Ishikawa (cell line): ENCODE measurements around the gene TMEM132E.

Experiments
- CEBPB ChIP-seq: IDR thresholded peaks from 2 replicates; pipeline ENCODE4 v1.6.1; 2012
- CREB1 ChIP-seq: IDR thresholded peaks from 2 replicates; pipeline ENCODE4 v1.6.1; 2012; ENCODE audit warnings: low read depth
- EGR1 ChIP-seq: IDR thresholded peaks from 2 replicates; pipeline ENCODE4 v1.6.1; 2012
- EP300 ChIP-seq: IDR thresholded peaks from 2 replicates; pipeline ENCODE4 v1.6.1; 2012; ENCODE audit warnings: borderline replicate concordance
- FOXM1 ChIP-seq: IDR thresholded peaks from 2 replicates; pipeline ENCODE4 v1.6.1; 2012; ENCODE audit warnings: low read depth, borderline replicate concordance
- MAX ChIP-seq: IDR thresholded peaks from 2 replicates; pipeline ENCODE4 v1.6.1; 2012
- NFIC ChIP-seq: IDR thresholded peaks from 2 replicates; pipeline ENCODE4 v1.6.1; 2012
- RAD21 ChIP-seq: IDR thresholded peaks from 2 replicates; pipeline ENCODE4 v1.6.1; 2012; ENCODE audit warnings: low read depth
- REST ChIP-seq: IDR thresholded peaks from 2 replicates; pipeline ENCODE4 v1.6.1; 2012; ENCODE audit warnings: low read depth, mild to moderate bottlenecking
- TAF1 ChIP-seq: IDR thresholded peaks from 2 replicates; pipeline ENCODE4 v1.6.1; 2012; ENCODE audit warnings: low read depth, mild to moderate bottlenecking
- TCF12 ChIP-seq: IDR thresholded peaks from 2 replicates; pipeline ENCODE4 v1.6.1; 2012; ENCODE audit warnings: low read depth
- TEAD4 ChIP-seq: IDR thresholded peaks from 2 replicates; pipeline ENCODE4 v1.6.1; 2012
- USF1 ChIP-seq: IDR thresholded peaks from 2 replicates; pipeline ENCODE4 v1.6.1; 2012
- YY1 ChIP-seq: IDR thresholded peaks from 2 replicates; pipeline ENCODE4 v1.6.1; 2012; ENCODE audit warnings: low read depth
- ZBTB7A ChIP-seq: IDR thresholded peaks from 2 replicates; pipeline ENCODE4 v1.6.1; 2012; ENCODE audit warnings: low read depth

TMEM132E gene

GRCh38 chr17:34566201-34566600 is 13.2 kb upstream of the TMEM132E start:
- no peak for TF ChIP-seq TEAD4

GRCh38 chr17:34566873-34567272 is 12.5 kb upstream of the TMEM132E start:
- TF ChIP-seq EP300, result no peak
- TF ChIP-seq NFIC, result no peak
- no peak for TF ChIP-seq MAX
- no peak for TF ChIP-seq YY1

- TF ChIP-seq CEBPB (no peak), USF1 (no peak), FOXM1 (no peak), CREB1 (no peak)
Observed at GRCh38 chr17:34567691-34568465, 11.5 kb upstream of the TMEM132E start.

GRCh38 chr17:34568953-34569352 is 10.4 kb upstream of the TMEM132E start:
- TF ChIP-seq YY1, result no peak
- no peak for TF ChIP-seq REST
- TF ChIP-seq EP300, result no peak
- no peak for TF ChIP-seq TCF12
- no peak for TF ChIP-seq ZBTB7A

- TF ChIP-seq CEBPB (no peak), USF1 (no peak), MAX (no peak), EP300 (no peak), RAD21 (no peak), TAF1 (no peak), REST (no peak), FOXM1 (no peak), TEAD4 (no peak), NFIC (no peak), CREB1 (no peak), EGR1 (no peak), ZBTB7A (no peak), TCF12 (no peak), YY1 (no peak)
Observed at GRCh38 chr17:34569591-34569990, 9.8 kb upstream of the TMEM132E start.

GRCh38 chr17:34570506-34570905 is 8.9 kb upstream of the TMEM132E start:
- TF ChIP-seq EGR1 (no peak), TEAD4 (no peak), EP300 (no peak), CEBPB (no peak), ZBTB7A (no peak), CREB1 (no peak), TAF1 (no peak), RAD21 (no peak), FOXM1 (no peak), NFIC (no peak)

GRCh38 chr17:34571428-34572130 is 7.8 kb upstream of the TMEM132E start:
- TF ChIP-seq YY1 (no peak), FOXM1 (no peak), CEBPB (no peak), RAD21 (no peak), TAF1 (no peak), TEAD4 (no peak), NFIC (no peak), CREB1 (no peak), MAX (no peak), ZBTB7A (no peak), TCF12 (no peak), EP300 (no peak), USF1 (no peak), EGR1 (no peak), REST (no peak)
